Ishikawa (cell line): ENCODE results near the gene ORAI1.

ENCODE experiments used
- REST ChIP-seq: IDR thresholded peaks from 2 replicates; pipeline ENCODE4 v1.6.1; 2012; ENCODE audit warnings: low read depth, mild to moderate bottlenecking
- TAF1 ChIP-seq: IDR thresholded peaks from 2 replicates; pipeline ENCODE4 v1.6.1; 2012; ENCODE audit warnings: low read depth, mild to moderate bottlenecking

GRCh38 chr12:121648458-121649028, 22.2 kb downstream of the ORAI1 start:
- TF ChIP-seq TAF1 (no peak), REST (no peak)
